Natural killer cell (primary cell): ENCODE measurements around the gene ZNF816. TPM values are rescaled to one million over a fixed set of nuclear protein-coding genes. Genes with fewer than 3 reads are reported as not detected.
"Not testable (repeated sequence)": the region's sequence is repeated elsewhere in the genome, so short reads cannot be mapped to it uniquely, and the experiment has no call there.

Source experiments
- ATAC-seq, 3 donors: fragments of 150-1000 bp in 2 of 3; fragments of 200-7000 bp in 1 of 3; cut with Tn5 transposase; 1 replicate in 1 of 3; 2 replicates in 2 of 3; pipeline ENCODE4 v1.10.0; 2021; ENCODE audit warnings: mild to moderate bottlenecking in 2 of 3, moderate library complexity in 2 of 3
- DNase-seq, 2 donors: peaks; one replicate each; pipeline versions ENCODE4 v3.0.0 to v3.0.0-alpha.2; 2013 to 2021; ENCODE audit warnings: mixed read lengths in 1 of 2
- H3K27ac ChIP-seq: one replicate; pipeline ENCODE4 v1.5.1; 2013; ENCODE audit warnings: mild to moderate bottlenecking, low read length
- H3K27me3 ChIP-seq: one replicate; pipeline ENCODE4 v1.6.1; 2013; ENCODE audit warnings: low read length; ENCODE audit not compliant: control insufficient read depth, insufficient read depth
- H3K36me3 ChIP-seq: one replicate; pipeline ENCODE4 v1.6.1; 2013; ENCODE audit warnings: low read length; ENCODE audit not compliant: control insufficient read depth, insufficient read depth
- H3K4me1 ChIP-seq: one replicate; pipeline ENCODE4 v1.6.1; 2013; ENCODE audit warnings: low read length; ENCODE audit not compliant: control insufficient read depth, insufficient read depth
- H3K4me3 ChIP-seq: one replicate; pipeline ENCODE4 v1.5.1; 2013; ENCODE audit warnings: low read length
- H3K9me3 ChIP-seq: one replicate; pipeline ENCODE4 v1.6.1; 2013; ENCODE audit warnings: low read length; ENCODE audit not compliant: control insufficient read depth, insufficient read depth
- H3K27ac Mint-ChIP-seq, 2 donors: one replicate each; pipeline ENCODE4 v1.8.0; 2022; ENCODE audit warnings: mild to moderate bottlenecking in 2 of 2, mixed read lengths in 2 of 2, moderate library complexity in 1 of 2
- H3K27me3 Mint-ChIP-seq, 2 donors: one replicate each; pipeline ENCODE4 v1.8.0; 2022; ENCODE audit warnings: low read depth in 2 of 2, mixed read lengths in 2 of 2
- H3K36me3 Mint-ChIP-seq: one replicate; pipeline ENCODE4 v1.8.0; 2022; ENCODE audit warnings: mixed read lengths
- H3K4me1 Mint-ChIP-seq, 2 donors: one replicate each; pipeline ENCODE4 v1.8.0; 2022; ENCODE audit warnings: mixed read lengths in 2 of 2
- H3K4me3 Mint-ChIP-seq: one replicate; pipeline ENCODE4 v1.8.0; 2022; ENCODE audit warnings: mild to moderate bottlenecking, moderate library complexity, mixed read lengths
- H3K9me3 Mint-ChIP-seq, 2 donors: one replicate each; pipeline ENCODE4 v1.8.0; 2022; ENCODE audit warnings: mixed read lengths in 2 of 2
- WGBS: methylation state at CpG from one replicate; pipeline ENCODE4 v1.1.7; 2013; ENCODE audit warnings: missing lambda C conversion rate; ENCODE audit not compliant: insufficient coverage; 5-methylcytosine and 5-hydroxymethylcytosine counted together
- intact Hi-C: fragments of 100-400 bp; cut with micrococcal nuclease; formaldehyde crosslinking; loops from one replicate; pipeline ENCODE4 v1.14.2; 2022
- total RNA-seq, 4 donors: library from RNA; stranded (reverse); fragments of 120-200 nt in 1 of 4; gene quantifications; one replicate each; pipeline versions ENCODE4 v1.2.3 to v1.2.4, GENCODE V29; 2013 to 2022
- TF ChIP-seq, protein P1 (sequence below): fragments of 200-600 bp; IDR thresholded peaks from one replicate; pipeline ENCODE4 v1.8.0; 2022; ENCODE audit warnings: antibody characterized with exemption

ZNF816 gene
- total RNA-seq, 3 donors from 2014 or later (not counting 1 experiment from before 2014, with no cell fraction given), result 4.1 to 11.3 (median 7.7) TPM

- Histone ChIP-seq H3K9me3 (no peaks in the 10 kb centered on the region), H3K27ac (peak within 1 kb of the TSS; percentile 69), H3K4me3 (peak within 1 kb of the TSS; percentile 76), H3K4me1 (peaks cover 19% of the 10 kb centered on the region), H3K36me3 (peaks cover 2% of the 10 kb centered on the region), H3K27me3 (no peaks in the 10 kb centered on the region)
- peak; percentile 84 to 88 for DNase-seq
- TF ChIP-seq, protein P1, sequence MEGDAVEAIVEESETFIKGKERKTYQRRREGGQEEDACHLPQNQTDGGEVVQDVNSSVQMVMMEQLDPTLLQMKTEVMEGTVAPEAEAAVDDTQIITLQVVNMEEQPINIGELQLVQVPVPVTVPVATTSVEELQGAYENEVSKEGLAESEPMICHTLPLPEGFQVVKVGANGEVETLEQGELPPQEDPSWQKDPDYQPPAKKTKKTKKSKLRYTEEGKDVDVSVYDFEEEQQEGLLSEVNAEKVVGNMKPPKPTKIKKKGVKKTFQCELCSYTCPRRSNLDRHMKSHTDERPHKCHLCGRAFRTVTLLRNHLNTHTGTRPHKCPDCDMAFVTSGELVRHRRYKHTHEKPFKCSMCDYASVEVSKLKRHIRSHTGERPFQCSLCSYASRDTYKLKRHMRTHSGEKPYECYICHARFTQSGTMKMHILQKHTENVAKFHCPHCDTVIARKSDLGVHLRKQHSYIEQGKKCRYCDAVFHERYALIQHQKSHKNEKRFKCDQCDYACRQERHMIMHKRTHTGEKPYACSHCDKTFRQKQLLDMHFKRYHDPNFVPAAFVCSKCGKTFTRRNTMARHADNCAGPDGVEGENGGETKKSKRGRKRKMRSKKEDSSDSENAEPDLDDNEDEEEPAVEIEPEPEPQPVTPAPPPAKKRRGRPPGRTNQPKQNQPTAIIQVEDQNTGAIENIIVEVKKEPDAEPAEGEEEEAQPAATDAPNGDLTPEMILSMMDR, result no peak
- Mint-ChIP-seq H3K27me3 (no peaks in the 10 kb centered on the region), H3K9me3 (no peaks in the 10 kb centered on the region), H3K27ac (peak within 1 kb of the TSS; percentile 57 to 80), H3K4me3 (peak within 1 kb of the TSS; percentile 89), H3K4me1 (peaks cover 16 to 29% of the 10 kb centered on the region in 2 donors), H3K36me3 (no peaks in the 10 kb centered on the region)
- whole genome bisulfite sequencing, result 2% methylated on average over 53 of the region's 55 CpGs
- ATAC-seq, result peak; percentile 100
- intact Hi-C loops, result loop anchor here (1.0 to 2.0 kb wide), 2 partner anchors 19 to 26 kb away; partner anchors contain the start of gene ZNF320
These were observed 39.6 kb downstream of the ZNF816 start, which contains the start of gene ZNF888 for GRCh38 chr19:52922841-52923777. Gene ZNF888, minus strand, starts transcription at chr19:52923428. Its CDS starts 5,555 bp downstream, at chr19:52917873.

- no peak overlapping the region for H3K27ac ChIP-seq
- no peaks in the 10 kb centered on the region for H3K27me3 ChIP-seq
- Mint-ChIP-seq H3K4me1 (peaks cover 11 to 24% of the 10 kb centered on the region in 2 donors), H3K4me3 (no peak overlapping the region), H3K9me3 (no peaks in the 10 kb centered on the region), H3K36me3 (no peaks in the 10 kb centered on the region), H3K27ac (no peak overlapping the region), H3K27me3 (no peaks in the 10 kb centered on the region)
- no peaks in the 10 kb centered on the region for H3K9me3 ChIP-seq
- peaks cover 4% of the 10 kb centered on the region for H3K4me1 ChIP-seq
- 97% methylated on average over 4 of the region's 5 CpGs for WGBS
- TF ChIP-seq, protein P1, result no peak
- ATAC-seq, result no peak
- intact Hi-C loops, result no loop called here
- no peak for DNase-seq
- no peak overlapping the region for H3K4me3 ChIP-seq
- H3K36me3 ChIP-seq, result peaks cover 17% of the 10 kb centered on the region
These were observed 45.1 kb downstream of the ZNF816 start for GRCh38 chr19:52917531-52917930.

DNA sequence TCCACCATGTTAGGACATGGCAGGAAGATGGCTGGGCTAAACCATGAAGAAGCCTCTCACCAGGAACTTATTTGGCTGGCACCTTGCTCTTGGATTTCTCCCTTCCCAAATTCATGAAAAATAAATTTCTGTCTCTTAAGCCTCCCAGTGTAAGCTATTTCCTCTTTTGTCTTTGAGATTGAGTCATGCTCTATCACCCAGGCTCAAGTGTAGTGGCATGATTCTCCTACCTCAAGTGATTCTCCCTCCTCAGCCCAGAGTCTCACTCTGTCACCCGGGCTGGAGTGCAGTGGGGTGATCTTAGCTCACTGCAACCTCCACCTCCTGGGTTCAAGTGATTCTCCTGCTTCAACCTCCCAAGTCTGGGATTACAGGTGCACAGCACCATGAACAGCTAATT, 52.0 kb downstream of the ZNF816 start:
- Histone ChIP-seq H3K4me1 (no peaks in the 10 kb centered on the region), H3K27me3 (no peaks in the 10 kb centered on the region), H3K9me3 (peaks cover 6% of the 10 kb centered on the region), H3K4me3 (no peak overlapping the region), H3K36me3 (peaks cover 24% of the 10 kb centered on the region), H3K27ac (no peak overlapping the region)
- no peaks in the 10 kb centered on the region for H3K4me1 Mint-ChIP-seq
- no peak overlapping the region for H3K4me3 Mint-ChIP-seq
- intact Hi-C loops, result no loop called here
- peaks cover 27% of the 10 kb centered on the region for H3K36me3 Mint-ChIP-seq
- H3K27me3 Mint-ChIP-seq, result no peaks in the 10 kb centered on the region
- ATAC-seq (no peak), DNase-seq (no peak)
- 100% methylated on average over 1 of the region's 1 CpG for WGBS
- peaks cover 4% of the 10 kb centered on the region in 2 donors for H3K9me3 Mint-ChIP-seq
- TF ChIP-seq, protein P1, result no peak
- H3K27ac Mint-ChIP-seq, result no peak overlapping the region

GRCh38 chr19:52904052-52904780, 58.5 kb downstream of the ZNF816 start:
- WGBS, result 86% methylated on average over 14 of the region's 16 CpGs
- intact Hi-C loops, DNase-seq: not testable (repeated sequence)

More at GRCh38 chr19:52904052-52904780, 58.5 kb downstream of the ZNF816 start:
- ATAC-seq, H3K4me3 ChIP-seq, H3K4me3 Mint-ChIP-seq, H3K27ac Mint-ChIP-seq, H3K9me3 ChIP-seq, H3K27ac ChIP-seq, H3K4me1 ChIP-seq, H3K4me1 Mint-ChIP-seq, H3K27me3 ChIP-seq, H3K27me3 Mint-ChIP-seq, H3K9me3 Mint-ChIP-seq: not testable (repeated sequence)
- peaks cover 30% of the 10 kb centered on the region for H3K36me3 Mint-ChIP-seq
- H3K36me3 ChIP-seq, result peaks cover 12% of the 10 kb centered on the region
